Measurements from ENCODE around the gene INTS13. TPM values are rescaled to one million over a fixed set of nuclear protein-coding genes. Genes with fewer than 3 reads are reported as not detected.

The INTS13 gene
- total and polyA plus RNA-seq, 8 donors, result 17.1 to 37.0 (median 31.6) TPM

DNA sequence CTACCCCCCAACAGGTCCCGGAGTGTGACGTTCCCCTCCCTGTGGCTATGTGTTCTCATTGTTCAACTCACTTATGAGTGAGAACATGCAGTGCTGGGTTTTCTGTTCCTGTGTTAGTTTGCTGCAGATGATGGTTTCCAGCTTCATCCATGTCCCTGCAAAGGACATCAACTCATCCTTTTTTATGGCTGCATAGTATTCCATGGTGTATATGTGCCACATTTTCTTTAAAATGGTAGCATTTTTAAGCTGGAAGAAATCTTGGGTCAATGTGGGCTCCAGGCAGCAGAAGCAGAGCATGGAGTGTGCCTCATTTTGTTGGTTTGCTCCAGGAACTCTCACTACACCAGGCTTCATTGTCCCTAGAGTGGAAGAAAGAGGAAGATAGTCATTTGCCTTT is 57.2 kb downstream of the INTS13 start:
- H3K27me3 ChIP-seq, result no peaks in the 10 kb centered on the region
- no peak overlapping the region for H3K27ac ChIP-seq
- ATAC-seq, result no peak
- intact Hi-C loops (cut with DNase I), result no loop called here
- H3K4me1 ChIP-seq, result peaks cover 0 to 22% of the 10 kb centered on the region in 2 donors
- H3K9me3 ChIP-seq, result no peaks in the 10 kb centered on the region
- no peak for TF ChIP-seq CTCF (IDR thresholded peaks at IDR 0.05)
- H3K36me3 ChIP-seq, result no peaks in the 10 kb centered on the region
- H3K4me3 ChIP-seq, result no peak overlapping the region
- DNase-seq, result no peak

DNA sequence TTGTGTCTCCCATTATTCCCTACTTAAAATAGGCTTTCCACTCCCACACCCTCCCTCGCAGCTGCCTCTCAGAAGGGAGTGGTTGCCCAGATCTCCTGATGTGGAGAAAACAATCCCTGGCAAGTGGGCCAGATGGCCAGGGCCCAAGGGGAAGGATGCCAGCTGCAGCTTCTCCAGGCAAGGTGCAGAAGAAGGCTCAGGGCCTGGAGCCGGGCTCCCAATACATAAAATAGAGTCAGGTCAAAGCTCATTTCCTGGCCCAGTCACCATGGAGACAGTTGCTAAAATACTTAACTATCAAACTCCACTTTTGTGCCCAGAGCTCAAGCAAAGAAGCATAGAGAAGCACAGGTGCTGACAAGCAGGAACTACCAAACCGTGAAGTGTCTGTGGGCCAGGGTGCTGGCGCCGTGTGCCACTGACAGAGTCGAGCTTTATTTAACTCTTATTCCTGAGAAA is 59.1 kb downstream of the INTS13 start:
- peak; percentile 84 for ATAC-seq
- Histone ChIP-seq H3K36me3 (no peaks in the 10 kb centered on the region), H3K9me3 (no peaks in the 10 kb centered on the region), H3K27me3 (no peaks in the 10 kb centered on the region), H3K27ac (no peak overlapping the region), H3K4me1 (peaks cover 0 to 26% of the 10 kb centered on the region in 2 donors), H3K4me3 (no peak overlapping the region)
- intact Hi-C loops (cut with DNase I), result no loop called here
- TF ChIP-seq CTCF (IDR thresholded peaks at IDR 0.05), result no peak
- peak in 1 of 4 donors; percentile 56 for DNase-seq

GRCh38 chr12:26874501-26875296 is 63.1 kb downstream of the INTS13 start:
- Histone ChIP-seq H3K9me3 (no peaks in the 10 kb centered on the region), H3K27ac (no peak overlapping the region), H3K27me3 (no peaks in the 10 kb centered on the region), H3K36me3 (no peaks in the 10 kb centered on the region), H3K4me1 (peaks cover 0 to 44% of the 10 kb centered on the region in 2 donors), H3K4me3 (no peak overlapping the region)
- DNase-seq (no peak), ATAC-seq (peak; percentile 10)
- TF ChIP-seq CTCF (IDR thresholded peaks at IDR 0.05), result no peak
- intact Hi-C loops (cut with DNase I), result no loop called here

GRCh38 chr12:26872625-26873024 is 65.2 kb downstream of the INTS13 start:
- Histone ChIP-seq H3K9me3 (no peaks in the 10 kb centered on the region), H3K36me3 (no peaks in the 10 kb centered on the region), H3K4me3 (no peak overlapping the region), H3K27me3 (no peaks in the 10 kb centered on the region), H3K27ac (no peak overlapping the region), H3K4me1 (peaks cover 0 to 30% of the 10 kb centered on the region in 2 donors)
- DNase-seq (no peak), ATAC-seq (no peak)
- no peak for TF ChIP-seq CTCF (IDR thresholded peaks at IDR 0.05)
- intact Hi-C loops (cut with DNase I), result no loop called here

DNA sequence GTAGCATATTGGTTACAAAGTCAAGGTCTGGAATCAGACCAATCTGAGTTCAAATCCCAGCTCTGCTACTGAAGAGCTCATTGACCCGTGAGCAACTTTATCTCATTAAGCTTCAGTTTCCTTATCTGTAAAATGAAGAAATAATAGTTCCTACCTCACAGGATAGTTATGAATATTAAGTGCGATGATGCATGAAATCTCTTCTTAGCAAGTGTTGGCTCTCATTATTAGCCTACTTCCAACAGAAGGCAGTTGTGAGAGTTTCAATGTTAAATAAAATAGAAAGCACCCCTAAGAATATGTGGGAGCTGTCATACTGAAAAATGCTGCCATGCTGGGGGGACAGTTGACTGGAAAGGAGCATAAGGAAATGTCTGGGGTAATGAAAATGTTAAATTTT is 65.8 kb downstream of the INTS13 start:
- intact Hi-C loops (cut with DNase I), result no loop called here
- H3K4me1 ChIP-seq, result peaks cover 0 to 34% of the 10 kb centered on the region in 2 donors
- no peaks in the 10 kb centered on the region for H3K27me3 ChIP-seq
- ATAC-seq (no peak), DNase-seq (no peak)
- H3K9me3 ChIP-seq, result no peaks in the 10 kb centered on the region
- H3K4me3 ChIP-seq, result no peak overlapping the region
- H3K36me3 ChIP-seq, result no peaks in the 10 kb centered on the region
- no peak overlapping the region for H3K27ac ChIP-seq
- TF ChIP-seq CTCF (IDR thresholded peaks at IDR 0.05), result no peak
